Measurements from ENCODE around the gene ZNF423.

ZNF423 gene

DNA sequence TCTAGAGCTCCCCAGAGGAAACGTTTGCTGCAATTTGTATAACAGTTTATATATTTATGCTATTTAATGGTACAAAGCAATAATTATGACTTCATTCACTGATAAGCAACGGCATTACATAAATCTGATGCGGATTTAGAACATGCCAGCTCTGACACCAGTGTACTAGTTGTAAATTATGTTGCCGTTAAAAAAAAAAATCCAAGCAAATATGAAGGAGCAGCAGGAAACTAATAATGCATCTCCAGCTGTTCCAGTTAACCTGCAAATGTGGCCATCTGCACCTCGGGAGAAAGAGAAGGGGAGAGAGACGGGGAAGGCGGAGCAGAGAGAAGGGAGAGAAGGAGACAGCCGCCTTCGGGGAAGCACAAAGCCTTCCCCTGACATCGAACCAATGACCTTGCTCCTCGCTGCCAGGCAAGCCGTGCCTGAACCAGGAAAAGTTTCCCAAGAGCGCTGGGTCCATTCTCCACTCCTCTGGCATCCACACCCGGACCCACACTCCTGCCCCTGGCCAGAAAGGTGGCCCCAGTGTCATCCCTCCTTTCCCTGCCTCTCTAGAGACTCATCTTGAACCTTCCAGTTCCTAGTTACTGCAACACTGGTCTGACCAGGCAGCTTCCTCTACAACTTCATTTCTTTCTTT lies 307.5 kb downstream of the ZNF423 start:
- H3K4me3 ChIP-seq (ENCODE audit: low read depth, low read length), result no peak overlapping the region
- TF ChIP-seq, protein P1, sequence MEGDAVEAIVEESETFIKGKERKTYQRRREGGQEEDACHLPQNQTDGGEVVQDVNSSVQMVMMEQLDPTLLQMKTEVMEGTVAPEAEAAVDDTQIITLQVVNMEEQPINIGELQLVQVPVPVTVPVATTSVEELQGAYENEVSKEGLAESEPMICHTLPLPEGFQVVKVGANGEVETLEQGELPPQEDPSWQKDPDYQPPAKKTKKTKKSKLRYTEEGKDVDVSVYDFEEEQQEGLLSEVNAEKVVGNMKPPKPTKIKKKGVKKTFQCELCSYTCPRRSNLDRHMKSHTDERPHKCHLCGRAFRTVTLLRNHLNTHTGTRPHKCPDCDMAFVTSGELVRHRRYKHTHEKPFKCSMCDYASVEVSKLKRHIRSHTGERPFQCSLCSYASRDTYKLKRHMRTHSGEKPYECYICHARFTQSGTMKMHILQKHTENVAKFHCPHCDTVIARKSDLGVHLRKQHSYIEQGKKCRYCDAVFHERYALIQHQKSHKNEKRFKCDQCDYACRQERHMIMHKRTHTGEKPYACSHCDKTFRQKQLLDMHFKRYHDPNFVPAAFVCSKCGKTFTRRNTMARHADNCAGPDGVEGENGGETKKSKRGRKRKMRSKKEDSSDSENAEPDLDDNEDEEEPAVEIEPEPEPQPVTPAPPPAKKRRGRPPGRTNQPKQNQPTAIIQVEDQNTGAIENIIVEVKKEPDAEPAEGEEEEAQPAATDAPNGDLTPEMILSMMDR (IDR thresholded peaks at IDR 0.05; ENCODE audit: low read depth, low read length, missing control alignments), result no peak
- DNase-seq (ENCODE audit: low read depth), result no peak

DNA sequence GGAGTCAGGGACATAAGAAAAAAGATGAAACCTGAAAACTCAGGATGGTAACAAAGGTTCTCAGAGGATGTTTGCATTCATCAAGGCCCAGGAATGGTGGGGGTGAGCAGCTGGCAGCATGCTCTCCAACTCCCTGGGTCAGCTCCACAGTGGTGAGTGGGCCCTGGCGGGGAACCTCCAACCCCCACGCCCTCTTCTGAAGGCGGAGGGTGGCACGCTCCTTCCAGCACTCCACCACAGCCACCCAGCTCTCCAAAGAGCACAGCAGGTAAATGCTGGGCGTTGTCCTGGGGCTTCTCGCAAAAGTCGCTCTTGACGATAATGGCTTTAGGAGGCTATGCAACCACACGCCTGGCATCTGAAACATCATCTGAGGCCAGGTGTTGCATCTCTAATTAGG lies 308.5 kb downstream of the ZNF423 start:
- H3K4me3 ChIP-seq (ENCODE audit: low read depth, low read length), result no peak overlapping the region
- TF ChIP-seq, protein P1 (IDR thresholded peaks at IDR 0.05; ENCODE audit: low read depth, low read length, missing control alignments), result no peak
- DNase-seq (ENCODE audit: low read depth), result no peak

DNA sequence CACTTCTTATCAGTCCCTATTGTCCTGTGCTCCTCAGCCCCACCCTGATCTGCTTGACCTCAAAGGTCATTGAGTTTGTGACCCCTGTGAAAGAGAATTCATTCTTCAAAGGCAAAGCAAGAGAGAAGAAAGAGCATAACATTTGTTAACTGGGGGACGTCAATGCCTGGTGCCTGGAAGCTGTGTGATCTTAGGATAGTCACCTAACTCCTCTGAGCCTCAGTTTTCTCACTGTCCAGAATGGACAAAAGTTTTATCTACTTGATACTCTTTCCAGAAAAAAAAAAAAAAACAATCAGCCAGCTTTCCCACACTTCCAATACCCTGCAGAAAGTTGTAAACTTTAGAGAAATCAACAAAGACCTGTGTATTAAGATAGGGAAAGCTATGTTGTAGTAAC lies 309.2 kb downstream of the ZNF423 start:
- TF ChIP-seq, protein P1 (IDR thresholded peaks at IDR 0.05; ENCODE audit: low read depth, low read length, missing control alignments), result no peak
- no peak for DNase-seq (ENCODE audit: low read depth)
- H3K4me3 ChIP-seq (ENCODE audit: low read depth, low read length), result no peak overlapping the region

DNA sequence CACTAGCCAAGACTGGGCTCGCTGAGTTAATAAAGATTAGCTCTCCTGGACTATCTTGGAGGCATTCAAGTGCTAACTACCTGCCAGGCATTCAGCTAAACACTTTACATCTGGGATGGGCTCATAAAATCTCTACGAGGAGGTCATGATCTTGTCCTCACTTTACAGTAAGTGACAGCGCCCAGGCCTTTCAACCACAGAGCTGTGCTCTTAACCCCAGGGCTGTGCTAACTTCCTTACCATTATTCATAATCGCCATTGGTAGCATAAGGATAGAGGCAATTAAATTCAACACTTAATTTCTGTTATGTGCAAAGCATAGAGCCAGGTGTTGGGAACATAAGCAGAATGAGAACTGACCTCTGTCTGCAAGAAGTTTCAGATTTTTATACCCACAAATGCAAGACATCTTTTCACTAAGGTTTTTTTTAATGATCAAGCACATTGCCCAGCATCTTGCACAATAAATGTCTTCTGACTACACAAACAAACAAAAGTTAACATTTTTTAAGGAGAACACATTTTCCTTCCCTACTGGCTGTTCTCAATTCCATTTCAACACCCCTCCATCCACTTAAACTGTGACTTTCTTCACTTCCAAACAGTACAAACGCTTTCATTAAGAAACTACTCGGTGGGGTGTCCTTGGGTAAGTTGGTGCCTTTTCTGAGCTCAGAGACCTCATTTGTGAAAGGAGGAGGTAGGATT lies 310.0 kb downstream of the ZNF423 start:
- DNase-seq (ENCODE audit: low read depth), result no peak
- TF ChIP-seq, protein P1 (IDR thresholded peaks at IDR 0.05; ENCODE audit: low read depth, low read length, missing control alignments), result no peak
- no peak overlapping the region for H3K4me3 ChIP-seq (ENCODE audit: low read depth, low read length)

DNA sequence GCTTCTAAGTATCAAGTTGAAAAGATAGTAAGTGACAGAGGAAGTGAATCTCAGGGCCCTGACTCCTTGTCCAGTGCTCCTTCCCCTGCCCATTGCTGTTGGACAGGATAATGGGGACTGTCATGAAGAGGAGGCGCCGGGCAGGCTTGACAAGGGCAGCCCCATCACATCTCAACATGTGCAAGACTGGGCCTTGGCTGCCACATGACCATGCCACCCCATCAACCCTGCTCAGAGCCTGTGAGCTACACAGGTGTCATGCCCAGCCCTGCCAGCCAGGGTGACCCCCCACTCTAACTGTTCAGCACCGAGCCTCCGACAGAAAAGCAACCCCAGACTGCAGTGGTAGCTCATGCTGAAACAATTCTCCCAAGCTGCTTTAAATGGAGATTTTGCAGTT lies 310.7 kb downstream of the ZNF423 start:
- no peak overlapping the region for H3K4me3 ChIP-seq (ENCODE audit: low read depth, low read length)
- DNase-seq (ENCODE audit: low read depth), result no peak
- TF ChIP-seq, protein P1 (IDR thresholded peaks at IDR 0.05; ENCODE audit: low read depth, low read length, missing control alignments), result no peak

DNA sequence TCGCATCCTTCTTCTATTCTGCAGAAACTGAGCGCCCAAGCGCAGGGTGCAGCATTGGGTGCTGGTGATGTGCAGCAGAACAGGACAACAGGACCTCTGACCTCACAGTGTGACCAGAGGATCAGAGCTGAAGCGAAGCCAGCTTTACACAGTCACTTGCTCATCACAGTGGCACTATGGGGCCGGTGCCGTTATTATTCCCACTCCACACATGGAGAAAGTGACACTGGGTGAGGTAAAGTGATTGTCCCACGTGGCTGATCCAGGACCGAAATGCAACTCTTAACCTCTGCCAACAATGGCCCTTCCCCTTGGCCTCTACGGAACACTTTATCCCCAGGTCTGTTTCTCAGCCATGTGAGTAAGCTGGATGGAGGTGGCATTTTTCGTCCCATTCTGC lies 311.1 kb downstream of the ZNF423 start:
- TF ChIP-seq, protein P1 (IDR thresholded peaks at IDR 0.05; ENCODE audit: low read depth, low read length, missing control alignments), result no peak

DNA sequence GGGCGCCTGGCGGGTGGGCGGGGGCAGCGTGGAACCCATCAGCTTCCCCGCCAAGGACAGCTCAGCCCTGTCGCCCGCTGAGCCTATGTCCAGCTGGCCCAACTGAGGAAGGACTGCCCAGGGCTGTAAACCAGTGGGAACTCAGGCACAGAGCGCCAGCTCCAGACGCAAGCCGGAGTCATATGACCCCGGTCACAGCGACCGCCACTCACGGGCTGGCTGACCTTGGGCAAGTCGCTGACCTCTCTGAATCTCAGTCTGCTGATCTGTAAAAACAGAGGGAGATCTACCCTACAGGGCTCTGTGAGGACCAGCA lies 312.3 kb downstream of the ZNF423 start:
- no peak overlapping the region for H3K4me3 ChIP-seq (ENCODE audit: low read depth, low read length)
- TF ChIP-seq, protein P1 (IDR thresholded peaks at IDR 0.05; ENCODE audit: low read depth, low read length, missing control alignments), result no peak
- no peak for DNase-seq (ENCODE audit: low read depth)

More for the DNA sequence above, 311.1 kb downstream of the ZNF423 start:
- no peak overlapping the region for H3K4me3 ChIP-seq (ENCODE audit: low read depth, low read length)
- no peak for DNase-seq (ENCODE audit: low read depth)

Data from GM12864 (cell line).